Liver (tissue), 9 donors: Measurements from ENCODE around the gene MARCKS. TPM values are rescaled to one million over a fixed set of nuclear protein-coding genes. Genes with fewer than 3 reads are reported as not detected.

Experiments used
- DNase-seq: peaks from one replicate; pipeline ENCODE4 v3.0.0-alpha.2; 2017; ENCODE audit warnings: low spot score
- H3K27ac ChIP-seq, 2 donors: one replicate each; pipeline ENCODE4 v1.7.0; 2013; ENCODE audit warnings: inconsistent platforms in 2 of 2, low read length in 2 of 2, control low read depth in 1 of 2, low read depth in 1 of 2, mild to moderate bottlenecking in 1 of 2
- H3K27me3 ChIP-seq, 4 donors: one replicate each; pipeline versions ENCODE4 v1.6.1 to v1.7.0; 2013; ENCODE audit warnings: low read length in 3 of 4, inconsistent platforms in 1 of 4, mild to moderate bottlenecking in 1 of 4, moderate library complexity in 1 of 4; ENCODE audit not compliant: control insufficient read depth in 4 of 4, insufficient read depth in 4 of 4
- H3K36me3 ChIP-seq, 4 donors: one replicate each; pipeline versions ENCODE4 v1.6.1 to v1.7.0; 2013; ENCODE audit warnings: low read length in 3 of 4, mild to moderate bottlenecking in 3 of 4, low read depth in 1 of 4, moderate library complexity in 1 of 4; ENCODE audit not compliant: control insufficient read depth in 4 of 4, insufficient read depth in 3 of 4
- H3K4me1 ChIP-seq, 4 donors: one replicate each; pipeline versions ENCODE4 v1.6.1 to v1.7.0; 2013; ENCODE audit warnings: low read length in 3 of 4, mild to moderate bottlenecking in 3 of 4, moderate library complexity in 1 of 4; ENCODE audit not compliant: control insufficient read depth in 4 of 4, insufficient read depth in 4 of 4
- H3K4me3 ChIP-seq, 3 donors: one replicate each; pipeline versions ENCODE4 v1.6.1 to v1.7.0; 2013; ENCODE audit warnings: low read length in 3 of 3, control low read depth in 1 of 3, low read depth in 1 of 3, mild to moderate bottlenecking in 1 of 3
- H3K9ac ChIP-seq, 2 donors: one replicate each; pipeline ENCODE4 v1.7.0; 2013; ENCODE audit warnings: low read length in 2 of 2, mild to moderate bottlenecking in 2 of 2, moderate library complexity in 2 of 2, control low read depth in 1 of 2, low read depth in 1 of 2
- H3K9me3 ChIP-seq, 4 donors: one replicate each; pipeline versions ENCODE4 v1.6.1 to v1.7.0; 2013; ENCODE audit warnings: low read length in 3 of 4; ENCODE audit not compliant: control insufficient read depth in 4 of 4
- FOXA1 ChIP-seq: IDR thresholded peaks from 2 replicates; pipeline ENCODE4 v1.6.1; 2016; ENCODE audit warnings: antibody characterized with exemption
- FOXA2 ChIP-seq: IDR thresholded peaks from 2 replicates; pipeline ENCODE4 v1.6.1; 2016; ENCODE audit warnings: antibody characterized with exemption
- GABPA ChIP-seq, 2 donors: IDR thresholded peaks in 1 of 2; conservative IDR thresholded peaks in 1 of 2; 2 replicates each; pipeline ENCODE4 v1.6.1; 2016; ENCODE audit warnings: antibody characterized with exemption in 2 of 2, mild to moderate bottlenecking in 1 of 2, moderate library complexity in 1 of 2
- HNF4A ChIP-seq, 2 donors: conservative IDR thresholded peaks; 2 replicates each; pipeline ENCODE4 v1.6.1; 2016; ENCODE audit warnings: antibody characterized with exemption in 2 of 2, mild to moderate bottlenecking in 2 of 2
- HNF4G ChIP-seq: IDR thresholded peaks from 2 replicates; pipeline ENCODE4 v1.6.1; 2016; ENCODE audit warnings: antibody characterized with exemption
- JUND ChIP-seq, 2 donors: IDR thresholded peaks; 2 replicates each; pipeline ENCODE4 v1.6.1; 2016; ENCODE audit warnings: antibody characterized with exemption in 2 of 2
- NR2F2 ChIP-seq: IDR thresholded peaks from 2 replicates; pipeline ENCODE4 v1.6.1; 2016; ENCODE audit warnings: antibody characterized with exemption
- RAD21 ChIP-seq, 2 donors: IDR thresholded peaks; 2 replicates each; pipeline ENCODE4 v1.6.1; 2016; ENCODE audit warnings: antibody characterized with exemption in 2 of 2, mild to moderate bottlenecking in 2 of 2
- RXRA ChIP-seq, 2 donors: IDR thresholded peaks; 2 replicates each; pipeline ENCODE4 v1.6.1; 2017 to 2018; ENCODE audit warnings: antibody characterized with exemption in 2 of 2, mild to moderate bottlenecking in 1 of 2
- SP1 ChIP-seq: IDR thresholded peaks from 2 replicates; pipeline ENCODE4 v1.6.1; 2018; ENCODE audit warnings: antibody characterized with exemption, mild to moderate bottlenecking
- TAF1 ChIP-seq: conservative IDR thresholded peaks from 2 replicates; pipeline ENCODE4 v1.6.1; 2016; ENCODE audit warnings: antibody characterized with exemption, mild to moderate bottlenecking
- YY1 ChIP-seq: IDR thresholded peaks from 2 replicates; pipeline ENCODE4 v1.6.1; 2016; ENCODE audit warnings: antibody characterized with exemption, mild to moderate bottlenecking
- WGBS: extraction: QIAGEN DNeasy Blood & Tissue Kit; methylation state at CpG from one replicate; pipeline ENCODE4 v1.1.7; 2013; 5-methylcytosine and 5-hydroxymethylcytosine counted together
- polyA plus RNA-seq, 2 donors: library from polyadenylated mRNA; stranded (reverse) in 1 of 2; unstranded in 1 of 2; fragments of 200-250 nt in 1 of 2; fragments of >200 nt in 1 of 2; fragmentation: Nextera tagmentation in 1 of 2; extraction: Ambion mirVana in 1 of 2; gene quantifications; one replicate each; pipeline versions ENCODE4 v1.2.1 to v1.2.3, GENCODE V29; 2013 to 2015
- total RNA-seq, 2 donors: library from RNA; depleted of rRNA; stranded (reverse); fragments of >200 nt; gene quantifications; one replicate each; pipeline ENCODE4 v1.2.3, GENCODE V29; 2014
- TF ChIP-seq, protein P1 (sequence below): fragments of 150-350 bp; IDR thresholded peaks from 2 replicates; pipeline ENCODE4 v1.5.1; 2017; ENCODE audit warnings: improper control_type of control experiment, low read depth, low read length; ENCODE audit not compliant: missing input control
- TF ChIP-seq, protein P2 (sequence below): IDR thresholded peaks from 2 replicates; pipeline ENCODE4 v1.6.1; 2016; ENCODE audit warnings: antibody characterized with exemption
- TF ChIP-seq, protein P3 (sequence below): IDR thresholded peaks from 2 replicates; pipeline ENCODE4 v1.6.1; 2016; ENCODE audit warnings: antibody characterized with exemption
- TF ChIP-seq, protein P4 (sequence below): IDR thresholded peaks from 2 replicates; pipeline ENCODE4 v1.6.1; 2016; ENCODE audit warnings: antibody characterized with exemption
- TF ChIP-seq, protein P5 (sequence below): IDR thresholded peaks from 2 replicates; pipeline ENCODE4 v1.6.1; 2016; ENCODE audit warnings: antibody characterized with exemption, mild to moderate bottlenecking
- donor health status: healthy.
- donor health status: healthy.
- donor health status: healthy.
- donor health status: healthy.
- donor health status: healthy.

MARCKS gene
- total and polyA plus RNA-seq, 4 donors = 3.6 to 31.6 (median 5.9) TPM

DNA sequence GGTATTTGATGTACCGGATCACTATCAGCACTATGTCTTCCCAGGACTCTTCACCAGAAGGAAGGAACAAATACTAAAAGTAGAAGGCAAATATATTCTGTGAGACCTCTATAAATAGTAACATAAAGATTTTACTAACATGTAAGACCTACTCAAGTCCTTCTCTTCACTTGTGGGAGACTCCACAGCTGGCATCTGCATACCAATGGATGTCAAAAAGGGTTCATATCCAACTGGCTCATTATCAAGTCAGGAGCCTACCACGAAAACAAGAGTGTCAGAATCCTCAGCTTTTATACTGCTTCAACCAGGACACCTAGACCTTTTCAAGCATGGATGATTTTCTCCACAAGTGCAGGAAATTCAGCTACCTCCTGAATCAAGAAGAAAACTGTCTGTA is 20.0 kb upstream of the MARCKS start (continued):
- TF ChIP-seq, protein P1, sequence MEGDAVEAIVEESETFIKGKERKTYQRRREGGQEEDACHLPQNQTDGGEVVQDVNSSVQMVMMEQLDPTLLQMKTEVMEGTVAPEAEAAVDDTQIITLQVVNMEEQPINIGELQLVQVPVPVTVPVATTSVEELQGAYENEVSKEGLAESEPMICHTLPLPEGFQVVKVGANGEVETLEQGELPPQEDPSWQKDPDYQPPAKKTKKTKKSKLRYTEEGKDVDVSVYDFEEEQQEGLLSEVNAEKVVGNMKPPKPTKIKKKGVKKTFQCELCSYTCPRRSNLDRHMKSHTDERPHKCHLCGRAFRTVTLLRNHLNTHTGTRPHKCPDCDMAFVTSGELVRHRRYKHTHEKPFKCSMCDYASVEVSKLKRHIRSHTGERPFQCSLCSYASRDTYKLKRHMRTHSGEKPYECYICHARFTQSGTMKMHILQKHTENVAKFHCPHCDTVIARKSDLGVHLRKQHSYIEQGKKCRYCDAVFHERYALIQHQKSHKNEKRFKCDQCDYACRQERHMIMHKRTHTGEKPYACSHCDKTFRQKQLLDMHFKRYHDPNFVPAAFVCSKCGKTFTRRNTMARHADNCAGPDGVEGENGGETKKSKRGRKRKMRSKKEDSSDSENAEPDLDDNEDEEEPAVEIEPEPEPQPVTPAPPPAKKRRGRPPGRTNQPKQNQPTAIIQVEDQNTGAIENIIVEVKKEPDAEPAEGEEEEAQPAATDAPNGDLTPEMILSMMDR = no peak
- TF ChIP-seq GABPA (IDR thresholded peaks at IDR 0.05 in 1 of 2, conservative IDR thresholded peaks at IDR 0.05 in 1 of 2) = no peak
- TF ChIP-seq HNF4G = no peak
- TF ChIP-seq, protein P2, sequence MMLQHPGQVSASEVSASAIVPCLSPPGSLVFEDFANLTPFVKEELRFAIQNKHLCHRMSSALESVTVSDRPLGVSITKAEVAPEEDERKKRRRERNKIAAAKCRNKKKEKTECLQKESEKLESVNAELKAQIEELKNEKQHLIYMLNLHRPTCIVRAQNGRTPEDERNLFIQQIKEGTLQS = no peak
- no peak for TF ChIP-seq NR2F2
- no peak for TF ChIP-seq RXRA (IDR thresholded peaks at IDR 0.05)
- TF ChIP-seq TAF1 = no peak
- TF ChIP-seq HNF4A (conservative IDR thresholded peaks at IDR 0.05) = no peak

DNA sequence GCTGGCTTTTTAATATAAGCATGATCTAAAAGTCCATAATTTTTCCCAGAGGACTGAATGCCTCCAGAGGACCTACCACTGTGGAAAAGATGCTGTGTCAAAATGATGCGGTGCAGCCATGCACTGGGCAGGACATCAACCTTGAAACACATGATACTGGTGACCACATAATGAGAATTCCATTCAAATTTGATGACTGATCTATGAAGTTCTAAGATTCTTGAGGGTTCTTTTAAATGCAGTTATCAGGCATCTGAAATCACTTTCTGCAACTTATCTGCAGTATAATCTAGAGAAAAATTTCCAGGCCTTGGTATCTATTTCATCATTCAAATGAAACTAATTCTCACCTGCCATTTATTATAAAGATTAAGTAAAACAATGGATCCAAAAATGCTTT is 15.0 kb upstream of the MARCKS start:
- H3K4me3 ChIP-seq = no peak overlapping the region
- H3K36me3 ChIP-seq = no peaks in the 10 kb centered on the region
- no peaks in the 10 kb centered on the region for H3K4me1 ChIP-seq
- no peak for DNase-seq
- no peak for TF ChIP-seq RXRA (IDR thresholded peaks at IDR 0.05)
- TF ChIP-seq, protein P1 = no peak
- TF ChIP-seq, protein P3, sequence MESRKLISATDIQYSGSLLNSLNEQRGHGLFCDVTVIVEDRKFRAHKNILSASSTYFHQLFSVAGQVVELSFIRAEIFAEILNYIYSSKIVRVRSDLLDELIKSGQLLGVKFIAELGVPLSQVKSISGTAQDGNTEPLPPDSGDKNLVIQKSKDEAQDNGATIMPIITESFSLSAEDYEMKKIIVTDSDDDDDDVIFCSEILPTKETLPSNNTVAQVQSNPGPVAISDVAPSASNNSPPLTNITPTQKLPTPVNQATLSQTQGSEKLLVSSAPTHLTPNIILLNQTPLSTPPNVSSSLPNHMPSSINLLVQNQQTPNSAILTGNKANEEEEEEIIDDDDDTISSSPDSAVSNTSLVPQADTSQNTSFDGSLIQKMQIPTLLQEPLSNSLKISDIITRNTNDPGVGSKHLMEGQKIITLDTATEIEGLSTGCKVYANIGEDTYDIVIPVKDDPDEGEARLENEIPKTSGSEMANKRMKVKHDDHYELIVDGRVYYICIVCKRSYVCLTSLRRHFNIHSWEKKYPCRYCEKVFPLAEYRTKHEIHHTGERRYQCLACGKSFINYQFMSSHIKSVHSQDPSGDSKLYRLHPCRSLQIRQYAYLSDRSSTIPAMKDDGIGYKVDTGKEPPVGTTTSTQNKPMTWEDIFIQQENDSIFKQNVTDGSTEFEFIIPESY = no peak
- H3K9ac ChIP-seq = no peak overlapping the region
- no peaks in the 10 kb centered on the region for H3K27me3 ChIP-seq
- 5% methylated on average over 1 of the region's 1 CpG for WGBS
- H3K27ac ChIP-seq = no peak overlapping the region
- H3K9me3 ChIP-seq = no peaks in the 10 kb centered on the region

DNA sequence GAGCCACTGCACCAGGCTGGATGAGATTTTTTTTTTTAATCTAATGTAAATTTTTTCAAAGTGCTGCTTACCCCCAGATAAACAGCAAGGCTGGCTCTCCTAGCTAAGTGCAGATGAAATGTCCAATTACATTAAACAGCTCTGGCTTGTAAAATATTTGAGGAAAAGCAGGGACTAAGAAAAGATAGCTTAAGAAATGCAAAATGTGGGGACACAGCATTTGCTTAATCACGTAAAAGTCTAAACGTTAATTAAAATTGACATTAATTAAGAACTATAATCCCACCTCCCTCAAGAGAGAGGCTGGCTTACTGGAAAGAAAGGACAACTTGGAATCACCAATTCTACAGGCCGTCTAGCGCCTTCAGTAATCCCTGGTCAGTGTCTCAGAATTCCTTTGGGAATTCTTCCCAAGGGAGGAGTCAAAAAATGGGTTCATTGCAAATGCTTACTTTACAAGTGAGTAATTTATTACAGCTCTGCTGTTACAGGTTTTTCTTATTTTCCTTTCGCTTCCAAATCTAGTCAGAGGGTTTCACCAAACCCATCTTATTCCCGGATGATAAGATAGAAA is 13.6 kb upstream of the MARCKS start:
- Histone ChIP-seq H3K36me3 (no peaks in the 10 kb centered on the region), H3K4me1 (no peaks in the 10 kb centered on the region), H3K9ac (no peak overlapping the region), H3K27ac (no peak overlapping the region), H3K27me3 (no peaks in the 10 kb centered on the region), H3K9me3 (no peaks in the 10 kb centered on the region), H3K4me3 (no peak overlapping the region)
- DNase-seq = no peak
- WGBS = 96% methylated on average over 6 of the region's 6 CpGs
- TF ChIP-seq, protein P3 = no peak
- TF ChIP-seq JUND (IDR thresholded peaks at IDR 0.05) = no peak
- TF ChIP-seq FOXA2 = no peak
- no peak for TF ChIP-seq RXRA (IDR thresholded peaks at IDR 0.05)
- TF ChIP-seq RAD21 (IDR thresholded peaks at IDR 0.05) = no peak
- TF ChIP-seq FOXA1 = no peak
- no peak for TF ChIP-seq SP1
- TF ChIP-seq, protein P2 = no peak
- TF ChIP-seq, protein P4, sequence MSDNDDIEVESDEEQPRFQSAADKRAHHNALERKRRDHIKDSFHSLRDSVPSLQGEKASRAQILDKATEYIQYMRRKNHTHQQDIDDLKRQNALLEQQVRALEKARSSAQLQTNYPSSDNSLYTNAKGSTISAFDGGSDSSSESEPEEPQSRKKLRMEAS = no peak
- TF ChIP-seq, protein P5, sequence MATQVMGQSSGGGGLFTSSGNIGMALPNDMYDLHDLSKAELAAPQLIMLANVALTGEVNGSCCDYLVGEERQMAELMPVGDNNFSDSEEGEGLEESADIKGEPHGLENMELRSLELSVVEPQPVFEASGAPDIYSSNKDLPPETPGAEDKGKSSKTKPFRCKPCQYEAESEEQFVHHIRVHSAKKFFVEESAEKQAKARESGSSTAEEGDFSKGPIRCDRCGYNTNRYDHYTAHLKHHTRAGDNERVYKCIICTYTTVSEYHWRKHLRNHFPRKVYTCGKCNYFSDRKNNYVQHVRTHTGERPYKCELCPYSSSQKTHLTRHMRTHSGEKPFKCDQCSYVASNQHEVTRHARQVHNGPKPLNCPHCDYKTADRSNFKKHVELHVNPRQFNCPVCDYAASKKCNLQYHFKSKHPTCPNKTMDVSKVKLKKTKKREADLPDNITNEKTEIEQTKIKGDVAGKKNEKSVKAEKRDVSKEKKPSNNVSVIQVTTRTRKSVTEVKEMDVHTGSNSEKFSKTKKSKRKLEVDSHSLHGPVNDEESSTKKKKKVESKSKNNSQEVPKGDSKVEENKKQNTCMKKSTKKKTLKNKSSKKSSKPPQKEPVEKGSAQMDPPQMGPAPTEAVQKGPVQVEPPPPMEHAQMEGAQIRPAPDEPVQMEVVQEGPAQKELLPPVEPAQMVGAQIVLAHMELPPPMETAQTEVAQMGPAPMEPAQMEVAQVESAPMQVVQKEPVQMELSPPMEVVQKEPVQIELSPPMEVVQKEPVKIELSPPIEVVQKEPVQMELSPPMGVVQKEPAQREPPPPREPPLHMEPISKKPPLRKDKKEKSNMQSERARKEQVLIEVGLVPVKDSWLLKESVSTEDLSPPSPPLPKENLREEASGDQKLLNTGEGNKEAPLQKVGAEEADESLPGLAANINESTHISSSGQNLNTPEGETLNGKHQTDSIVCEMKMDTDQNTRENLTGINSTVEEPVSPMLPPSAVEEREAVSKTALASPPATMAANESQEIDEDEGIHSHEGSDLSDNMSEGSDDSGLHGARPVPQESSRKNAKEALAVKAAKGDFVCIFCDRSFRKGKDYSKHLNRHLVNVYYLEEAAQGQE = no peak
- TF ChIP-seq TAF1 = no peak
- TF ChIP-seq HNF4G = no peak
- TF ChIP-seq YY1 = no peak
